RKO (cell line): Measurements from ENCODE around the gene ARRB2.
"Not testable (repeated sequence)": the region's sequence is repeated elsewhere in the genome, so short reads cannot be mapped to it uniquely, and the experiment has no call there.

Experiments
- DNase-seq: peaks from one replicate; pipeline ENCODE4 v3.0.0-alpha.2; 2016; ENCODE audit warnings: low spot score

Gene ARRB2

GRCh38 chr17:4701116-4701515, 9.3 kb upstream of the ARRB2 start:
- no peak for DNase-seq

GRCh38 chr17:4703330-4703691, 7.1 kb upstream of the ARRB2 start:
- DNase-seq: peak; percentile 42

GRCh38 chr17:4704574-4704907, 5.9 kb upstream of the ARRB2 start:
- DNase-seq: not testable (repeated sequence)

GRCh38 chr17:4704991-4705390, 5.4 kb upstream of the ARRB2 start:
- no peak for DNase-seq

- peak; percentile 29 for DNase-seq
Observed at GRCh38 chr17:4706121-4706520, 4.3 kb upstream of the ARRB2 start.

GRCh38 chr17:4708436-4708835, 2.0 kb upstream of the ARRB2 start:
- peak; percentile 53 for DNase-seq

GRCh38 chr17:4710693-4711634, 532 bp downstream of the ARRB2 start:
- peak; percentile 66 for DNase-seq

- DNase-seq: peak; percentile 25
Observed at GRCh38 chr17:4711661-4712181, 1.3 kb downstream of the ARRB2 start.

- no peak for DNase-seq
Observed at GRCh38 chr17:4712526-4712925, 2.1 kb downstream of the ARRB2 start.

GRCh38 chr17:4714340-4715062, 4.1 kb downstream of the ARRB2 start:
- not testable (repeated sequence) for DNase-seq

GRCh38 chr17:4715063-4715744, 4.8 kb downstream of the ARRB2 start:
- no peak for DNase-seq

- DNase-seq: no peak
Observed at GRCh38 chr17:4716081-4716480, 5.6 kb downstream of the ARRB2 start.

GRCh38 chr17:4717791-4718190, 7.4 kb downstream of the ARRB2 start:
- no peak for DNase-seq

- DNase-seq: no peak
Observed at GRCh38 chr17:4718276-4718675, 7.8 kb downstream of the ARRB2 start.

- DNase-seq: no peak
Observed at GRCh38 chr17:4719146-4719545, 8.7 kb downstream of the ARRB2 start.

- no peak for DNase-seq
Observed at GRCh38 chr17:4719684-4720221, 9.3 kb downstream of the ARRB2 start.

- no peak for DNase-seq
Observed at GRCh38 chr17:4720787-4721186, 10.4 kb downstream of the ARRB2 start.

GRCh38 chr17:4721203-4722135, 11.0 kb downstream of the ARRB2 start:
- peak; percentile 34 for DNase-seq

GRCh38 chr17:4722678-4723240, 12.3 kb downstream of the ARRB2 start:
- peak; percentile 27 for DNase-seq

GRCh38 chr17:4724650-4725049, 14.2 kb downstream of the ARRB2 start:
- DNase-seq: no peak
